HG03342 (cell line): Measurements from ENCODE around the gene CDYL.

ENCODE experiments used
- ATAC-seq: cut with Tn5 transposase; IDR thresholded peaks from one replicate; pipeline ENCODE4 v1.9.1; 2021; ENCODE audit warnings: mild to moderate bottlenecking, moderate library complexity; ENCODE audit not compliant: unreplicated experiment

Gene CDYL

GRCh38 chr6:4904461-4905025 lies 128.3 kb downstream of the CDYL start:
- no peak for ATAC-seq

- no peak for ATAC-seq
Measured at GRCh38 chr6:4905826-4906225, 129.6 kb downstream of the CDYL start.

- ATAC-seq: no peak
Measured at GRCh38 chr6:4906293-4907276, 130.4 kb downstream of the CDYL start.

GRCh38 chr6:4907602-4908001 lies 131.4 kb downstream of the CDYL start:
- ATAC-seq: no peak

- ATAC-seq: no peak
Measured at GRCh38 chr6:4908062-4908461, 131.9 kb downstream of the CDYL start.

- no peak for ATAC-seq
Measured at GRCh38 chr6:4909063-4909706, 133.0 kb downstream of the CDYL start.

- no peak for ATAC-seq
Measured at GRCh38 chr6:4910037-4910760, 134.0 kb downstream of the CDYL start.

GRCh38 chr6:4912559-4912958 lies 136.4 kb downstream of the CDYL start:
- no peak for ATAC-seq

GRCh38 chr6:4913705-4914419 lies 137.7 kb downstream of the CDYL start:
- no peak for ATAC-seq

- ATAC-seq: no peak
Measured at GRCh38 chr6:4914420-4915159, 138.4 kb downstream of the CDYL start.

- no peak for ATAC-seq
Measured at GRCh38 chr6:4916954-4917561, 140.9 kb downstream of the CDYL start.

- no peak for ATAC-seq
Measured at GRCh38 chr6:4920914-4921410, 144.8 kb downstream of the CDYL start.

GRCh38 chr6:4922488-4923037 lies 146.4 kb downstream of the CDYL start:
- ATAC-seq: no peak

GRCh38 chr6:4923081-4923480 lies 146.9 kb downstream of the CDYL start:
- ATAC-seq: no peak

GRCh38 chr6:4924661-4925271 lies 148.6 kb downstream of the CDYL start:
- no peak for ATAC-seq

- no peak for ATAC-seq
Measured at GRCh38 chr6:4925580-4925979, 149.4 kb downstream of the CDYL start.

GRCh38 chr6:4928426-4928825 lies 152.2 kb downstream of the CDYL start:
- ATAC-seq: no peak

- no peak for ATAC-seq
Measured at GRCh38 chr6:4929097-4929718, 153.0 kb downstream of the CDYL start.
